Islet of Langerhans (tissue), 1 donor: ENCODE data around the gene TNFRSF6B.
"Not testable (repeated sequence)": the region's sequence is repeated elsewhere in the genome, so short reads cannot be mapped to it uniquely, and the experiment has no call there.

ENCODE experiments used
- FAIRE-seq: peaks from one replicate; lab custom pipeline; 2011; peaks lifted over from hg19 to GRCh38; lab: Jason Lieb, UNC

Gene TNFRSF6B

GRCh38 chr20:63696628-63697356 lies at the start of gene TNFRSF6B:
TSS of gene TNFRSF6B (plus strand) at chr20:63696652. CDS start at chr20:63696768, 116 bp downstream.
- FAIRE-seq = no peak

GRCh38 chr20:63648190-63648589 lies 48.3 kb upstream of the TNFRSF6B start:
- no peak for FAIRE-seq

GRCh38 chr20:63648895-63649589 lies 47.4 kb upstream of the TNFRSF6B start:
- FAIRE-seq = no peak

- FAIRE-seq = not testable (repeated sequence)
Measured at GRCh38 chr20:63650486-63650885, 46.0 kb upstream of the TNFRSF6B start.

- no peak for FAIRE-seq
Measured at GRCh38 chr20:63651942-63652191, 44.6 kb upstream of the TNFRSF6B start.

GRCh38 chr20:63652192-63652980 lies 44.1 kb upstream of the TNFRSF6B start:
- no peak for FAIRE-seq

GRCh38 chr20:63653041-63653973 lies 43.1 kb upstream of the TNFRSF6B start, which contains the start of gene STMN3:
TSS of gene STMN3 (minus strand) at chr20:63653424. CDS start at chr20:63653345, 79 bp downstream.
- no peak for FAIRE-seq

GRCh38 chr20:63653974-63654668 lies 42.3 kb upstream of the TNFRSF6B start:
- no peak for FAIRE-seq

- no peak for FAIRE-seq
Measured at GRCh38 chr20:63655249-63655648, 41.2 kb upstream of the TNFRSF6B start.

GRCh38 chr20:63656451-63656850 lies 40.0 kb upstream of the TNFRSF6B start:
- no peak for FAIRE-seq

GRCh38 chr20:63657260-63657936 lies 39.1 kb upstream of the TNFRSF6B start:
- no peak for FAIRE-seq

GRCh38 chr20:63657937-63658748 lies 38.3 kb upstream of the TNFRSF6B start, which contains the start of gene RTEL1:
TSS of gene RTEL1 (plus strand) at chr20:63658312. CDS start at chr20:63659403, 1,091 bp downstream.
- FAIRE-seq = no peak

- FAIRE-seq = no peak
Measured at GRCh38 chr20:63658749-63659187, 37.7 kb upstream of the TNFRSF6B start.

- no peak for FAIRE-seq
Measured at GRCh38 chr20:63659370-63659769, 37.1 kb upstream of the TNFRSF6B start.

GRCh38 chr20:63660174-63660573 lies 36.3 kb upstream of the TNFRSF6B start:
- FAIRE-seq = not testable (repeated sequence)

- no peak for FAIRE-seq
Measured at GRCh38 chr20:63660622-63661021, 35.8 kb upstream of the TNFRSF6B start.

- FAIRE-seq = no peak
Measured at GRCh38 chr20:63661108-63661507, 35.3 kb upstream of the TNFRSF6B start.

- FAIRE-seq = no peak
Measured at GRCh38 chr20:63661959-63662812, 34.3 kb upstream of the TNFRSF6B start.

- no peak for FAIRE-seq
Measured at GRCh38 chr20:63662813-63663189, 33.7 kb upstream of the TNFRSF6B start.
